NCI-H1105 (cell line): ENCODE results near the gene TRMT10B.
A peak's percentile ranks its signal among the peaks of the same experiment; 100 is the strongest.

Source experiments
- DNase-seq: peaks from one replicate; lab custom pipeline; 2025; lab: John Stamatoyannopoulos, UW

Gene TRMT10B

GRCh38 chr9:37753489-37754190 is at the start of gene TRMT10B:
TSS of gene TRMT10B (plus strand) at chr9:37753805. CDS start at chr9:37761932, 8,127 bp downstream.
- DNase-seq: peak; percentile 74

- DNase-seq: no peak
These were observed 47.8 kb upstream of the TRMT10B start for GRCh38 chr9:37705787-37706186.

GRCh38 chr9:37706290-37706689 is 47.3 kb upstream of the TRMT10B start:
- no peak for DNase-seq

- DNase-seq: no peak
These were observed 45.9 kb upstream of the TRMT10B start for GRCh38 chr9:37707748-37708147.

GRCh38 chr9:37710046-37710445 is 43.6 kb upstream of the TRMT10B start:
- no peak for DNase-seq

GRCh38 chr9:37715260-37715659 is 38.3 kb upstream of the TRMT10B start:
- no peak for DNase-seq

- DNase-seq: no peak
These were observed 37.6 kb upstream of the TRMT10B start for GRCh38 chr9:37715991-37716505.

- no peak for DNase-seq
These were observed 34.1 kb upstream of the TRMT10B start for GRCh38 chr9:37719526-37719925.

GRCh38 chr9:37727013-37727412 is 26.6 kb upstream of the TRMT10B start:
- no peak for DNase-seq

GRCh38 chr9:37729499-37729898 is 24.1 kb upstream of the TRMT10B start:
- no peak for DNase-seq

- no peak for DNase-seq
These were observed 23.3 kb upstream of the TRMT10B start for GRCh38 chr9:37730256-37730655.

GRCh38 chr9:37730839-37731238 is 22.8 kb upstream of the TRMT10B start:
- DNase-seq: no peak

GRCh38 chr9:37732086-37732741 is 21.4 kb upstream of the TRMT10B start:
- DNase-seq: peak; percentile 31

GRCh38 chr9:37732952-37733351 is 20.7 kb upstream of the TRMT10B start:
- no peak for DNase-seq

- DNase-seq: no peak
These were observed 14.4 kb upstream of the TRMT10B start for GRCh38 chr9:37739222-37739621.

GRCh38 chr9:37740128-37740527 is 13.5 kb upstream of the TRMT10B start:
- DNase-seq: no peak

GRCh38 chr9:37740631-37741328 is 12.8 kb upstream of the TRMT10B start:
- no peak for DNase-seq

GRCh38 chr9:37745970-37746369 is 7.6 kb upstream of the TRMT10B start:
- no peak for DNase-seq

- DNase-seq: no peak
These were observed 6.9 kb upstream of the TRMT10B start for GRCh38 chr9:37746448-37747270.

GRCh38 chr9:37747271-37747753 is 6.3 kb upstream of the TRMT10B start:
- DNase-seq: peak; percentile 37

GRCh38 chr9:37749129-37749528 is 4.5 kb upstream of the TRMT10B start:
- no peak for DNase-seq

- DNase-seq: no peak
These were observed 2.4 kb upstream of the TRMT10B start for GRCh38 chr9:37751186-37751585.
